Endothelial cell of umbilical vein (primary cell): Measurements from ENCODE around the gene MRFAP1. TPM values are rescaled to one million over a fixed set of nuclear protein-coding genes. Genes with fewer than 3 reads are reported as not detected.

ENCODE experiments used
- BruUV-seq: library from RNA; stranded (reverse); fragments of 400-500 nt; replicated peaks from 2 replicates; lab custom pipeline; 2021; lab: Mats Ljungman, UMichigan
- CTCF ChIA-PET: fragments of 300-600, 350-600 bp; sonication (Branson Sonifier 250); formaldehyde crosslinking; loops from one replicate; lab custom pipeline; 2021; ENCODE audit warnings: antibody characterized with exemption, inconsistent platforms; lab: Charles Lee
- POLR2A ChIA-PET: fragments of 300-600, 350-600 bp; sonication (Branson Sonifier 250); formaldehyde crosslinking; loops from one replicate; lab custom pipeline; 2021; ENCODE audit warnings: antibody characterized with exemption, inconsistent platforms; lab: Charles Lee
- DNase-seq: peaks from one replicate; pipeline ENCODE4 v3.0.0-alpha.2; 2011; ENCODE audit warnings: low read depth, low spot score
- FAIRE-seq: peaks from 2 replicates; lab custom pipeline; 2011; peaks lifted over from hg19 to GRCh38; lab: Jason Lieb, UNC
- H2AFZ ChIP-seq: 2 replicates; pipeline ENCODE4 v1.6.0; 2012; ENCODE audit warnings: low read depth, low read length, control low read depth, inconsistent platforms
- H3K27ac ChIP-seq: 2 replicates; pipeline ENCODE4 v1.5.1; 2011; ENCODE audit warnings: low read depth, mild to moderate bottlenecking, control low read depth, low read length, moderate library complexity; ENCODE audit not compliant: insufficient read depth
- H3K27me3 ChIP-seq, 2 experiments: 2 replicates each; pipeline versions ENCODE4 v1.6.0 to v1.6.1; 2011; ENCODE audit warnings: low read length in 2 of 2, mixed read lengths in 1 of 2; ENCODE audit not compliant: control insufficient read depth in 2 of 2, insufficient read depth in 2 of 2
- H3K36me3 ChIP-seq, 2 experiments: 2 replicates in 1 of 2; 3 replicates in 1 of 2; pipeline ENCODE4 v1.5.1; 2011; ENCODE audit warnings: low read length in 2 of 2, mild to moderate bottlenecking in 1 of 2, moderate library complexity in 1 of 2; ENCODE audit not compliant: control insufficient read depth in 2 of 2, insufficient read depth in 2 of 2; ENCODE audit errors: extremely low read depth in 1 of 2
- H3K4me1 ChIP-seq: 3 replicates; pipeline ENCODE4 v1.5.1; 2011; ENCODE audit warnings: mild to moderate bottlenecking, low read length; ENCODE audit not compliant: control insufficient read depth, insufficient read depth; ENCODE audit errors: extremely low read depth
- H3K4me2 ChIP-seq: 2 replicates; pipeline ENCODE4 v1.6.1; 2011; ENCODE audit warnings: low read length, control low read depth, mixed read lengths; ENCODE audit not compliant: insufficient read depth
- H3K4me3 ChIP-seq, 3 experiments: fragments of 200-600 bp in 1 of 3; sonication (generic), shearing (Covaris generic) in 1 of 3; replicated peaks in 1 of 3; 2 replicates each; pipeline ENCODE4 v1.5.1; 2011 to 2016; ENCODE audit warnings: control low read depth in 3 of 3, low read length in 3 of 3, mild to moderate bottlenecking in 2 of 3, inconsistent platforms in 1 of 3, low read depth in 1 of 3, moderate library complexity in 1 of 3; ENCODE audit not compliant: insufficient read depth in 1 of 3
- H3K79me2 ChIP-seq: 2 replicates; pipeline ENCODE4 v1.6.0; 2012; ENCODE audit warnings: low read length, inconsistent platforms; ENCODE audit not compliant: control insufficient read depth, insufficient read depth
- H3K9ac ChIP-seq: replicated peaks from 2 replicates; pipeline ENCODE3; 2011; ENCODE audit warnings: low read length, control low read depth; ENCODE audit not compliant: insufficient read depth; ENCODE audit errors: extremely low read depth
- H3K9me1 ChIP-seq: replicated peaks from 3 replicates; pipeline ENCODE4 v1.6.0; 2011; ENCODE audit warnings: mild to moderate bottlenecking, low read length; ENCODE audit not compliant: control insufficient read depth, insufficient read depth; ENCODE audit errors: extremely low read depth
- H3K9me3 ChIP-seq: replicated peaks from 2 replicates; pipeline ENCODE4 v1.5.1; 2012; ENCODE audit warnings: low read length, inconsistent platforms; ENCODE audit not compliant: control insufficient read depth, insufficient read depth
- H4K20me1 ChIP-seq: replicated peaks from 2 replicates; pipeline ENCODE3; 2011; ENCODE audit warnings: mild to moderate bottlenecking, low read length; ENCODE audit not compliant: control insufficient read depth, insufficient read depth; ENCODE audit errors: extremely low read depth
- CTCF ChIP-seq, 2 donors: IDR thresholded peaks; 1 replicate in 1 of 2; 2 replicates in 1 of 2; pipeline ENCODE4 v1.5.1; 2011; ENCODE audit warnings: low read length in 2 of 2, mild to moderate bottlenecking in 2 of 2, moderate library complexity in 2 of 2, control low read depth in 1 of 2, inconsistent platforms in 1 of 2, low read depth in 1 of 2; ENCODE audit not compliant: insufficient read depth in 1 of 2; ENCODE audit errors: extremely low read depth in 1 of 2
- FOS ChIP-seq: IDR thresholded peaks from 2 replicates; pipeline ENCODE4 v1.6.1; 2011; ENCODE audit warnings: mild to moderate bottlenecking, low read length, moderate library complexity, borderline replicate concordance; ENCODE audit not compliant: insufficient read depth
- MAX ChIP-seq: IDR thresholded peaks from 2 replicates; pipeline ENCODE4 v1.6.1; 2011; ENCODE audit not compliant: insufficient read depth, insufficient read length
- POLR2A ChIP-seq: IDR thresholded peaks from 2 replicates; pipeline ENCODE4 v1.6.1; 2012; ENCODE audit warnings: low read depth, mild to moderate bottlenecking, control low read depth, low read length
- dilution Hi-C: fragments of 300-500 bp; cut with MboI; formaldehyde crosslinking; loops from one replicate; pipeline ENCODE4 v1.15.0; 2019; ENCODE audit warnings: low sequenced_read_pairs; ENCODE audit not compliant: extremely low pct_ligation_motif_present
- intact Hi-C: fragments of 100-400 bp; cut with micrococcal nuclease; formaldehyde crosslinking; loops from one replicate; pipeline ENCODE4 v1.10.0; 2022
- polyA plus RNA-seq, 4 experiments: library from polyadenylated mRNA; depleted of rRNA in 3 of 4; stranded (reverse) in 3 of 4; unstranded in 1 of 4; fragments of >200 nt; gene quantifications; 2 replicates each; pipeline versions ENCODE4 v1.2.1 to v1.2.3, GENCODE V29; 2011 to 2012; ENCODE audit warnings: missing spikeins in 1 of 4
- total RNA-seq: library from RNA; stranded (reverse); gene quantifications from 2 replicates; pipeline ENCODE4 v1.2.3, GENCODE V29; 2021

The MRFAP1 gene
- total and polyA plus RNA-seq, 2 donors (not counting 3 experiments of a cell fraction or from before 2014, with no cell fraction given) = 170 to 317 TPM

GRCh38 chr4:6592804-6593563 is 47.5 kb upstream of the MRFAP1 start:
- H3K36me3 ChIP-seq = peaks cover 0 to 5% of the 10 kb centered on the region in 2 experiments
- no peaks in the 10 kb centered on the region for H3K79me2 ChIP-seq
- no peak overlapping the region for H3K27ac ChIP-seq
- H4K20me1 ChIP-seq = no peaks in the 10 kb centered on the region
- ChIA-PET POLR2A (no interaction called here), CTCF (interaction anchor here (1.0 kb wide), 1 partner anchor 18 kb away, joined by 3 read pairs; the partner anchor contains the start of gene MAN2B2)
- no peaks in the 10 kb centered on the region for H3K9me3 ChIP-seq
- TF ChIP-seq POLR2A (no peak), MAX (no peak), FOS (no peak), CTCF (IDR thresholded peaks at IDR 0.05; ENCODE audit: extremely low read depth in 1 of 2, insufficient read depth in 1 of 2, low read depth in 1 of 2, low read length in 2 of 2) (no peak)
- no peak overlapping the region for H3K4me3 ChIP-seq
- no peak overlapping the region for H2AFZ ChIP-seq
- no peak overlapping the region for H3K9ac ChIP-seq
- no peaks in the 10 kb centered on the region for H3K27me3 ChIP-seq
- H3K4me2 ChIP-seq = no peak overlapping the region
- DNase-seq (no peak), FAIRE-seq (no peak)
- H3K9me1 ChIP-seq = no peaks in the 10 kb centered on the region
- no TSS peak for BruUV-seq
- dilution Hi-C loops (no loop called here), intact Hi-C loops (no loop called here)
- H3K4me1 ChIP-seq = no peaks in the 10 kb centered on the region
